Stimulated activated CD8-positive, alpha-beta memory T cell treated with anti-CD3 and anti-CD28 coated beads, Interleukin-2, amount 100 ng/mL, for 1 hour (primary cell): ENCODE results near the gene NRK.
"Not testable (repeated sequence)": the region's sequence is repeated elsewhere in the genome, so short reads cannot be mapped to it uniquely, and the experiment has no call there.

Experiments used
- DNase-seq, 2 donors: peaks; one replicate each; pipeline ENCODE4 v3.0.0-alpha.2; 2020; ENCODE audit warnings: low read depth in 2 of 2

The NRK gene

GRCh38 chrX:105882581-105883275, 60.4 kb downstream of the NRK start:
- DNase-seq: no peak

- DNase-seq: no peak
These were observed 72.4 kb downstream of the NRK start for GRCh38 chrX:105894721-105895120.

- DNase-seq: no peak
These were observed 87.2 kb downstream of the NRK start for GRCh38 chrX:105909576-105909975.

- no peak for DNase-seq
These were observed 88.3 kb downstream of the NRK start for GRCh38 chrX:105910563-105911105.

- DNase-seq: no peak
These were observed 122.9 kb downstream of the NRK start for GRCh38 chrX:105945266-105945665.

- no peak for DNase-seq
These were observed 147.1 kb downstream of the NRK start for GRCh38 chrX:105969487-105969886.

GRCh38 chrX:105972690-105973386, 150.5 kb downstream of the NRK start:
- DNase-seq: no peak

- DNase-seq: no peak
These were observed 151.0 kb downstream of the NRK start for GRCh38 chrX:105973387-105973739.

- DNase-seq: no peak
These were observed 153.0 kb downstream of the NRK start for GRCh38 chrX:105975382-105975781.

GRCh38 chrX:105981772-105982485, 159.6 kb downstream of the NRK start:
- DNase-seq: no peak

- DNase-seq: not testable (repeated sequence)
These were observed 166.1 kb downstream of the NRK start for GRCh38 chrX:105988487-105988886.

- no peak for DNase-seq
These were observed 177.0 kb downstream of the NRK start for GRCh38 chrX:105999294-105999693.

GRCh38 chrX:106000203-106000602, 177.9 kb downstream of the NRK start:
- no peak for DNase-seq

- not testable (repeated sequence) for DNase-seq
These were observed 178.3 kb downstream of the NRK start for GRCh38 chrX:106000609-106001008.

GRCh38 chrX:106005684-106006083, 183.3 kb downstream of the NRK start:
- no peak for DNase-seq

- no peak for DNase-seq
These were observed 185.5 kb downstream of the NRK start for GRCh38 chrX:106007815-106008214.
